ENCODE measurements around the gene TSR3. TPM values are rescaled to one million over a fixed set of nuclear protein-coding genes. Genes with fewer than 3 reads are reported as not detected.

The TSR3 gene
- polyA plus RNA-seq, 3 donors = 23.2 to 73.1 (median 48.2) TPM

DNA sequence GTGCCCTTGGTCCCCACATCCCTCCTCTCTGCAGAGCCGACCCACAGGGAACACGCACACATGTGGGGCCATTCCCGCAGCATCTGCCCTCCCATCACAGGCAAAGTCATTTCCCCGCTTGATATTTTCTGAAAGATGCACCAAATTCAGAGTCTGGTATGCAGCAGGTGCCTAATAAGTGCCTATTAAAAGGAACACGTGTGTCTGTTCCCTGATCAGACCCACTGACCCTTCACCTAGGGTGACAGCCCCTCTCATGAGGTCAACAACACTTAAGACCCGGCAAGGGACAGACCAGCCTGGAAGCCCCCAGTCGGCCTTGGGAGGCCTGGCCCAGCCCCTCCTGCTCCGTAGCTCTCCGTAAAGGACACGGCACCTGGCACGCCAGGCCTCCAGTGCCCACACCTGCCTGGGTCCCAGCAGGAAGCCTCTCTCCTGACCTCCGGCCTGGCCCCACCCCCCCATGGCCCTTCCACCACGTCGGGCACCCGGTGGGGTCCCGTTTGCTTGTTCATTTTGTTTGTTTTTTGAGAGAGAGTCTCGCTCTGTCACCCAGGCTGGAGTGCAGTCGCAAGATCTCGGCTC, 42.8 kb upstream of the TSR3 start:
- H4K20me1 ChIP-seq (ENCODE audit: insufficient read depth, low read length) = peaks cover 28% of the 10 kb centered on the region
- no peaks in the 10 kb centered on the region for H3K9me3 ChIP-seq (replicated peaks in 1 of 2; ENCODE audit: control insufficient read depth in 1 of 2, insufficient read depth in 1 of 2, low read length in 2 of 2)
- H3K4me2 ChIP-seq (replicated peaks; ENCODE audit: extremely low read depth, low read length, poor library complexity, severe bottlenecking) = no peak overlapping the region
- Mint-ChIP-seq H3K27ac (no peak overlapping the region), H3K27me3 (ENCODE audit: low read depth in 3 of 3) (peaks cover 0 to 3% (median 0%) of the 10 kb centered on the region in 3 donors), H3K36me3 (peaks cover 61 to 84% of the 10 kb centered on the region in 2 donors), H3K4me3 (no peak overlapping the region), H3K9me3 (no peaks in the 10 kb centered on the region), H3K4me1 (no peaks in the 10 kb centered on the region)
- DNase-seq = no peak
- TF ChIP-seq, protein P1, sequence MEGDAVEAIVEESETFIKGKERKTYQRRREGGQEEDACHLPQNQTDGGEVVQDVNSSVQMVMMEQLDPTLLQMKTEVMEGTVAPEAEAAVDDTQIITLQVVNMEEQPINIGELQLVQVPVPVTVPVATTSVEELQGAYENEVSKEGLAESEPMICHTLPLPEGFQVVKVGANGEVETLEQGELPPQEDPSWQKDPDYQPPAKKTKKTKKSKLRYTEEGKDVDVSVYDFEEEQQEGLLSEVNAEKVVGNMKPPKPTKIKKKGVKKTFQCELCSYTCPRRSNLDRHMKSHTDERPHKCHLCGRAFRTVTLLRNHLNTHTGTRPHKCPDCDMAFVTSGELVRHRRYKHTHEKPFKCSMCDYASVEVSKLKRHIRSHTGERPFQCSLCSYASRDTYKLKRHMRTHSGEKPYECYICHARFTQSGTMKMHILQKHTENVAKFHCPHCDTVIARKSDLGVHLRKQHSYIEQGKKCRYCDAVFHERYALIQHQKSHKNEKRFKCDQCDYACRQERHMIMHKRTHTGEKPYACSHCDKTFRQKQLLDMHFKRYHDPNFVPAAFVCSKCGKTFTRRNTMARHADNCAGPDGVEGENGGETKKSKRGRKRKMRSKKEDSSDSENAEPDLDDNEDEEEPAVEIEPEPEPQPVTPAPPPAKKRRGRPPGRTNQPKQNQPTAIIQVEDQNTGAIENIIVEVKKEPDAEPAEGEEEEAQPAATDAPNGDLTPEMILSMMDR (IDR thresholded peaks at IDR 0.05) = no peak
- H3K27me3 ChIP-seq (ENCODE audit: control insufficient read depth in 2 of 2, insufficient read depth in 2 of 2, low read length in 2 of 2) = no peaks in the 10 kb centered on the region
- H3K27ac ChIP-seq (ENCODE audit: low read depth in 1 of 2, low read length in 2 of 2) = no peak overlapping the region
- no peaks in the 10 kb centered on the region for H3K4me1 ChIP-seq (ENCODE audit: control insufficient read depth in 1 of 2, insufficient read depth in 2 of 2, low read length in 2 of 2)
- H3K79me2 ChIP-seq (ENCODE audit: insufficient read depth, low read length) = no peaks in the 10 kb centered on the region
- H3K9ac ChIP-seq (ENCODE audit: insufficient read depth, low read length, poor library complexity, severe bottlenecking) = no peak overlapping the region
- H3K36me3 ChIP-seq (replicated peaks in 1 of 2; ENCODE audit: control insufficient read depth in 1 of 2, insufficient read depth in 2 of 2, low read length in 2 of 2) = peaks cover 83 to 92% of the 10 kb centered on the region in 2 donors
- no peak overlapping the region for H3K4me3 ChIP-seq (replicated peaks in 1 of 3; ENCODE audit: low read depth in 2 of 3, low read length in 3 of 3)
- intact Hi-C loops (cut with micrococcal nuclease) = no loop called here
- H2AFZ ChIP-seq (ENCODE audit: insufficient read depth, low read depth, low read length, poor library complexity, severe bottlenecking) = no peak overlapping the region
- 96% methylated on average over 11 of the region's 19 CpGs for WGBS (ENCODE audit: insufficient coverage)

- H2AFZ ChIP-seq (ENCODE audit: insufficient read depth, low read depth, low read length, poor library complexity, severe bottlenecking) = no peak overlapping the region
- H3K4me3 ChIP-seq (replicated peaks in 1 of 3; ENCODE audit: low read depth in 2 of 3, low read length in 3 of 3) = no peak overlapping the region
- no peak overlapping the region for H3K27ac ChIP-seq (ENCODE audit: low read depth in 1 of 2, low read length in 2 of 2)
- H3K4me1 ChIP-seq (ENCODE audit: control insufficient read depth in 1 of 2, insufficient read depth in 2 of 2, low read length in 2 of 2) = no peaks in the 10 kb centered on the region
- Mint-ChIP-seq H3K4me3 (no peak overlapping the region), H3K27me3 (ENCODE audit: low read depth in 3 of 3) (peaks cover 0 to 3% (median 0%) of the 10 kb centered on the region in 3 donors), H3K36me3 (peaks cover 60 to 84% of the 10 kb centered on the region in 2 donors), H3K27ac (no peak overlapping the region), H3K4me1 (no peaks in the 10 kb centered on the region), H3K9me3 (no peaks in the 10 kb centered on the region)
- no peak overlapping the region for H3K4me2 ChIP-seq (replicated peaks; ENCODE audit: extremely low read depth, low read length, poor library complexity, severe bottlenecking)
- intact Hi-C loops (cut with micrococcal nuclease) = no loop called here
- H3K9me3 ChIP-seq (replicated peaks in 1 of 2; ENCODE audit: control insufficient read depth in 1 of 2, insufficient read depth in 1 of 2, low read length in 2 of 2) = no peaks in the 10 kb centered on the region
- peaks cover 80 to 92% of the 10 kb centered on the region in 2 donors for H3K36me3 ChIP-seq (replicated peaks in 1 of 2; ENCODE audit: control insufficient read depth in 1 of 2, insufficient read depth in 2 of 2, low read length in 2 of 2)
- H3K27me3 ChIP-seq (ENCODE audit: control insufficient read depth in 2 of 2, insufficient read depth in 2 of 2, low read length in 2 of 2) = no peaks in the 10 kb centered on the region
- H4K20me1 ChIP-seq (ENCODE audit: insufficient read depth, low read length) = peaks cover 23% of the 10 kb centered on the region
- H3K9ac ChIP-seq (ENCODE audit: insufficient read depth, low read length, poor library complexity, severe bottlenecking) = no peak overlapping the region
- H3K79me2 ChIP-seq (ENCODE audit: insufficient read depth, low read length) = no peaks in the 10 kb centered on the region
- 97% methylated on average over 18 of the region's 21 CpGs for WGBS (ENCODE audit: insufficient coverage)
- DNase-seq = no peak
- TF ChIP-seq, protein P1 (IDR thresholded peaks at IDR 0.05) = no peak
Observed at GRCh38 chr16:1393613-1394176, 42.0 kb upstream of the TSR3 start.

All from CD14-positive monocyte (primary cell).